GM18909 (cell line): ENCODE results near the gene RET.
"Not testable (repeated sequence)": the region's sequence is repeated elsewhere in the genome, so short reads cannot be mapped to it uniquely, and the experiment has no call there.

Source experiments
- ATAC-seq: cut with Tn5 transposase; IDR thresholded peaks from one replicate; pipeline ENCODE4 v1.9.1; 2021; ENCODE audit warnings: mild to moderate bottlenecking; ENCODE audit not compliant: unreplicated experiment, poor library complexity

RET gene

DNA sequence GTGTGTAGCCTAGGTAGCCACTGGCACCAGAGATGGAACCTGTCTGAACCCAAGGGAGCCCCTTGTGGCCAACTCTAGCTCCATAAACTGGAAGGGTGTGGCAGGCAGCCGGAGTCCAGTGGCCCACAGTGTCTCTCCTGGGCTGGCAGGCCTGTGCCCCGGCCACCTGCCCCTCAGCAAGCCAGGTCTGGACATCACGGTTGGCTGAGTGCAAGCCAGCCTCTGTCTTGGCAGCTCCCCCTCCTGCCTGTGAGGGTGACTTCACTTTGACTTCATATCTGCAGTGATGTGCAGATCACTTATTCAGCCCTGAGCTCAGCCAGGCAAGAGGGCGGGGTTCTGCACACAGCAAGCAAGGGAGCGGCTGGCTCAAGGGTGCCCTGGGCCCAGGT, 1.3 kb upstream of the RET start:
- no peak for ATAC-seq

DNA sequence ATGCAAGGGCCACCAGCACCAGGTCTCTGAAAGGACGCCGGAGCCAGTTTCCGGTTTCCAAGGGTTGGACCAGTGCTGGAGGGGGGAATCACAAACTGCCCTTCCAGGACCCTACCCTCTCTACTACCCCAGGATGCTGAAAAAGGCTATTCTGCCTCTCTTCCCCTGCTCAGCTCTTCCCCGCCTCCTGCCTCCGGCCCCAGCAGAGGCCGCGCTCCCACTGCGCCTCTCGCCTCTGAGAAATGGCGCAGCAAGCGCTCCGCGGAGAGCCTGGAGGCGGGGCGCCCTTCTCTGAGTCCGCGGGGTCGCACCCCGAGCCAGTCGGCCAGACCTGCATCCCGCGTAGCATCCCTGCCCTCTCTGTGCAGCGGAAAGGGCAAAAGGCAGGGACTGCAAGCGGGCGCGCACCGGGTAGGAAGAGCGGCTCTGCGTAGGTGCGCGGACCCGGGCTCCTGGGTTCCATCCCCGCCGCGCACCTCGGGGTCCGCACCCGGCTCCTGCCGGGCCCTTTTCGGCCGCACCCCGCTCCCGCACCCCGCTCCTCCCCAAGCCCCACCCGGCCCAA, 476 bp upstream of the RET start:
- ATAC-seq, result no peak

DNA sequence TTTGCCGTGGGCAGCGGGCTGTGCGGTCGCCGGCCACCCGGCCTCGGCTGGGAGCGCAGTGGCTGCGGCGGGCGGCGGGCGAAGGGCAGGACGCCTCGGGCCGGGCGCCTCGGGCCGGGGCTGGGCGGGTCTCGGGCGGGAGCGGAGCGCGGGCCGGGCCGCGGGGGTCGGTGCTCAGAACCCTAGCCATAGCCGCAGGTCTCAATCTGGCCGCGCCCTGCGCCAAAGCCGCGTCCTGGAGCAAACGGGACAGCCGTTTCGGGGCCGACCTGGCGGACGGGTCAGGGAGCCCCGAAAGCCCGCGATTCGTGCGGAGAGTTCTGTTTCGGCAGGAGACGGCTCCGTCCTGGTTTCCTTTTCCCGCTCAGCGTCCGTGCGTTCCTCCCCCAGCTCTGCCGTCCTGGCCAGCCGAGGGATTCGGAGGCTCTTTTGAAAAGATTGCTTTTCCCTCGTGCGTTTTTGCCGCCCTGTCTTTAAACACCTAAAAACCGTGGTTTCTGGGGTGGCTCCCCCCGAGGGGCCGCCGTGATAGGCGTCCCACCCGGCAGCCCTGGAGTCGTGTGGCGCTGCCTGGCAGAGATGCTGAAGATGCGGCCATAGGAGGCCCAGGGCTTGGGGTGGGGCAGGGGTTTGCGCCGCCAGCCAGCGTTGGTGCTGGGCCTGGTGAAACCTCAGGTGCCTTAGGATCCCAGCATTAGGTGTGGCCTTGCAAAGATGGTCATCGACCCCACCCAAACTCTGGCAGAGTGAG, 727 bp downstream of the RET start:
- no peak for ATAC-seq

DNA sequence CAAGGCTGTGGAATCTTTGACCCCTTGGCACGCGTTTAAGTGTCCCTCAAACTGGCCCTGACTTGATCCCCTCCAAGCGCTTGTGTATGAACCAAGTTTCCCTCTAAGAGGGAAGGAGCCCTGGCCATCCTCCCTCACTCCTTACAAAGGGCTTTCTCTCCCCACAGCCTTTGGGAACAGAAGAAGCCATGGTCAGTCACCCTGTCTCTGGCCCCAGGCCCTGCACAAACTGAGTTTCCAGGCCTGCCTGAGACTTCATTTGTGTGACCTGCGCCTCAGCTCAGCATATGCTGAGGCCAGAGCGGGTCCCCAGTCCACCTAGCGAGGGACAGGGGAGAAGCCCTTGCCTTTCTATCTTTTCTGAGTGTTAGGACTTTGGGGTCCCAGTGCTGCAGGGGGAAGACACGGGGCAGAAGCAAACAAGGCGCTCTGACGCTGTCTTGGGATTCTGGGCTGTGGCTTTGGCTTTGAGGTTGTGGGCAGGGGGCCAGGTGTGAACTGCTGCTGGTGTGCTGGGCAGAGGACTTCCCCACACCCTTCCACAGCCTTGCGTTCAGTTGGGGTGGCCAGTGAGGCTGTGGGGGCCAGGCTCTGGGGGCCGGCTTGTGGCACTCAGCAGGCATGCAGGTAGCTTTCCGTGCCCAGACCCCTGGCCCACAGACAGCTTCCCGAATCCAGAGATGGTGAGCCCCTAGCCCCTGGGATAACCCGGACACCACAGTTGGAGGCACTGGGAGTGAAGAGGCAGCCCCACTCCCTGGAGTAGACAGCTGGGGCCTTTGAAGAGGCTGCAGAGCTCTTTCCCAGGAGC, 1.5 kb downstream of the RET start:
- ATAC-seq, result no peak

DNA sequence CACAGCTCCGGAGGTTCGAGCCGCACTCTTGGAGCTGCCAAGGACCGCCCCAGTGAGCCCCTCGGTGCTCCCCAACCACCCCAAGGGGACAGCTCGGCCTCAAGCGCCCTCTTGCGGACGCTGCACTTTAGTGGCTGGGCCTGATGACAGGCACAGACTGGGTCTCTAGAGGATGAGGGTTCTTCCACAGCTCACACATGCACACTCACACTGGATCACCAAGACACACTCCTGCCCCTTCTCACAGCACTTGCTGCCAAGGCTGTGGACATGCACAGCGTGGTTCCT, 2.1 kb downstream of the RET start:
- ATAC-seq, result no peak

DNA sequence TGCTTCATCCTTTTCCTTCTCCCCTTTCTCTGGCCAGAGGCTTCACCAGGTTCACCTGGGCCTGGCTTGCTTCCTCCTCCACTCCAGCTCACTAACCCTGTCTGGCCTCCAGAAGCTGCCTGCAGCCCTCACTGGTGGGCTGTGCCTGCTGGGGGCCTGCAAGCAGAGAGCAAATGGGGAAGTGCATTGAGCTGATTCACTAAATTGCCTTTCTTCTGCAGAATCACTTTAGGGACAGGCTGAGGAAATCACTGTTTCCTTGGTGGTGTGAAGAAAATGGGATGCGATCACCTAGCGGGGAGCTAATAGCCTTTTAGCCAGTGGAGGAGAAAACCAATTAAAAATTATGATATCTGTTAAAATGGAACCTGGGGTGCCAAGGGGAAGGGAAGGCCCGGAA, 3.0 kb downstream of the RET start:
- ATAC-seq, result no peak

DNA sequence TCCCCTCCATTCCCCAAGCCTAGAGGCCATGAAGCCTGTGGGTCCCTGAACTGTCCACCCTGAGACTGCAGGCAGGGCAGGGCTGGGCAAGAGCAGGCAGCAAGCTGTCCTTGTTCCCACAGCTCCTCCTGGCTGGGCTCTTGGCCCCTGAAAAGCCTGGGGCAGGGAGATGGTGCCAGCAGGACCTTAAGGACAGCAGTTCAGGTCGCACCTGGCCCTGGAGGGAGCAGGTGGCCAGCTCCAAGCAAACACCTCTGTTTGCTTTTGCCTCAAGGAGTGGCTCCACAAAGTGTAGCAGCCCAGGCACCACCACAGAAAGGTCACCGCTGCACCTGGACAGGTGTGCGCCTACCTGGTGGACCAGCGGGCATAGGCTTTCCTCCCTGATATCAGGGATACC, 5.2 kb downstream of the RET start:
- ATAC-seq, result no peak

DNA sequence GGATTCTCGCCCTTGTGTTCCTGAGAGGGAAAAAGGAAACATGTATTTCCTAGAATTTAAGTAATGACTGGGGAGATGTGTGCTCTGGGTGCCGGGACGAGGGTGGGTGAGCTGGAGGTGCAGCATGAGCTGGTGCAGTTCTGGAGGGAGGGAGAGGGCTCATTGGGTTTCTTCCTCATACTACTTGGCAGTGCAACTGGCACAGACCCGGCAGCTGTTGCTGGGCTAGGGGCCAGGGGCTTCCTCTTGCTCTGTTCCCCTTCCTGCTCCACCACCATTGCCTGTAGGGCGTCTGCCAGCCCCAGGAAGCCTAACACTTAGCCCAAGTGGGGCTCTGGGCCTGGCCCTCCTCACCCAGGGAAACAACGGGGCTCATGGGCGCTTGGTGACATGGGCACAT, 5.9 kb downstream of the RET start:
- no peak for ATAC-seq

DNA sequence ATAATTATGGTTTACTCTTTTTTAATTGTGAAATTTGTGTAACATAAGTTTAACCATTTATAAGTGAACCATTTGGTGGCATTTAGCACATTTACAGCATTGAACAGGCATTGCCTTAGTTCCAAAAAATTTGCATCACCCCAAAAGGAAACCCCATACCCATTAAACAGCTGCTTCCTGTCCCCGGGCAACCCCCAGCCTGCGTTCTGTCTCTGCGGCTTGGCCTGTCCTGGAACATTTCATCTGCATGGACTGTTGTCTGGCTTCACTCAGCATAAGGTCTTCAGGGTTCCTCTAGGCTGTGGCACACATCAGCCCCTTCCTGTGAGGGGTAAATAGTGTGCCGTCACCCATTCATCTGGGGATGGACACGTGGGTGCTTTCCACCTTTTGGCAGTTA, 6.9 kb downstream of the RET start:
- ATAC-seq, result no peak

DNA sequence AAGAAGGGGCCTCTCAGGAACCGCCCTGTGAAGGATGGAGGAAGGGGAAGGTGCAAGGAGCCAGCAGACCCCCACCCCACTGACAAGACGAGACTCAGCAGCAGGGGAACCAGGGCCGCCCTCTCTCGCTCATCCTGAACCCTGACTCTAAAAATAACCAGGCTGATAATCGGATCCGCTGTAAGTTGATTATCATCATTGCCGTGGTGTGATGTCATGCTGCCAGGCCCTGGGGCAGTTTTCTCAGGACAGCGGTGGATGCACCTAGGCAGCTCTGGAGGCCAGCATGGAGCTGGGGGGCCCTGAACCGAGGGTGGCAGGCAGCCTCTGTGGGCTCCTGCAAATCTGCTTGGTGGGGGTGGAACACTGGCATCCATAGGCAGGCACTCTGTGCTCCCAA, 7.9 kb downstream of the RET start:
- ATAC-seq, result no peak

DNA sequence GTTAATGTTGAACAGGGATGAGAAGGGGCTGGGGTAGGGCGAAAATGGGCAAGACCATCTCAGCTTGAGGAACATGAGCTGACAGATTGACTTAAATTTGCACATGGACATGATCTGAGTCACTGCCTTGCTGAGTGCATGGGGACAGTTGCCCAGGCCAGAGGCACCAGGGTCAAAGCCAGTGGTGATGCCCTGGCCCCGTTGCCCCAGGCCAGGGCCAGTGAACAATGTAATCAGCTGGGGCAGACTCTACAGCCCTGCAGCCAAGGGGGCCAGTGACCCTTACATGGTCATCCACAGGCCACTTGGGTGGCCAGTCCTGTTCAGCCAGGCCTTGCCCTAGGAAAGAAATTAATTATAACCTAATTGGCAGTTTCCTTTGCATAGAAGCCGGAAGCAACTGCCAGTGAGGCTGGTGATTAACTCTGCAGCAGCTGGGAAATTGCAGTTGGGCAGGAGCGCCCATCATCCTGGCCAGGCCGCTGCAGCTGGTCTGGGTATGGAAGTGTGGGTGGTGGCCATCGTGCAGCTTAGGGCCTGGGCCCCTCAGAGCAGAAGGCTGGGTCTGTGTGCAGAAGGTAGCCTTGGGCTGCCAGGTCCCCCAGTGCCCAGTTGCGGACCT, 9.6 kb downstream of the RET start:
- ATAC-seq, result no peak

DNA sequence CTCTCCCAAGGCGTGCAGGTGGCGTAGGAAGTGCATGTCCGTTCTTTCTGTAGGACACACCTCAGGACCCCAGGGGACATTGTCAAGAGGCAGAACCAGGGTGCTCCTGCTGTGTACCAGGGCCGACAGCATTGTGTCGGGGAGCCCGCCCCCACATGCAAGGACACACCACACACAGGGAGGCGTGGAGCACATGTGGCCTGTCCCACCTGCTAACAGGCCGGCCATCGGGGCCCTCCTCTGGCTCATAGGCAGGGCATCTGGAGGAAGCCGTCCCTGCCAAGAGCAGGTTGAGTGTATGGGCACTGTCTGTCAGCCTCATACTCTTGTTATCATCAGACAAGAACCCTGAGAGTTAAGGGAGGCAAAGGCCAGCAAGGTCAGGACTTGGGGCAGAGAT, 12.7 kb downstream of the RET start:
- ATAC-seq, result no peak

DNA sequence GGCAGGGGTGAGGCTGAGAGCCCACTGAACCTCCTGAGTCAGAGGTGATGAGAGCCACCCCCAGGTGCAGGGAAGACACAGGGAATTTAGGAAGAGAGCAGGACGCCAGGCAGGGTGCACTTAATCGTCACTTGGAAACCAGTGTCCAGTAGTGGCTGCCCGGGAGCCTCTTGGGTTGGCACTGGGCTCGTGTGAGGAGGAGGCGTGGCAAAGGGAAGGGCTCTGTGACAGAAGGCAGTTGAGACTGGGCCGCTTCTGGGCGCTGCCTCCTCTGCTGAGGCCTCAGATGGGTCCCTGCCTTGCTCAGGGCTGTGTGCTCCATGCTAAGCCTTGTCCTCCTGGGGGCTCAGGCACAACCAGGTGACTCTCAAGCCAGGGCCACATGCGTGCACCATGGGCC, 13.3 kb downstream of the RET start:
- ATAC-seq, result no peak

DNA sequence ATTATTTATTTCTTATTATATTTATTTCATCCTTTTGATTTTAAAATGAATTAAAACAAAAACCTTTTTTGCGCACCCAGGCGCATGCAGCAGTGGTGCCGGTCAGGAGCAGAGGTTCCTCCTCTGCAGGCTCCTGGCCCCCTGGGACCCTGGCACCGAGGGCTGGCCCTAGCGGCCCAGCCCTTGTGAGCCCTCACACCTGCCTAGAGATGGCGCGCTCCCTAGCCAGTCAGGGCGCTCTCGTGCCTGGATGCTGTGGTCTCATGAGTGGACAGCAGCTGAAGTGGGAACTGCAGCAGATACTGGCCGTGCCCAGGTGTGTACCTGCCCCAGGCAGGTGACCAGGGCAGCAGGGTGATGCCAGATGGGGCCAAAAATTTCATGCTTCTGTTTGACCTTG, 13.8 kb downstream of the RET start:
- ATAC-seq, result no peak

DNA sequence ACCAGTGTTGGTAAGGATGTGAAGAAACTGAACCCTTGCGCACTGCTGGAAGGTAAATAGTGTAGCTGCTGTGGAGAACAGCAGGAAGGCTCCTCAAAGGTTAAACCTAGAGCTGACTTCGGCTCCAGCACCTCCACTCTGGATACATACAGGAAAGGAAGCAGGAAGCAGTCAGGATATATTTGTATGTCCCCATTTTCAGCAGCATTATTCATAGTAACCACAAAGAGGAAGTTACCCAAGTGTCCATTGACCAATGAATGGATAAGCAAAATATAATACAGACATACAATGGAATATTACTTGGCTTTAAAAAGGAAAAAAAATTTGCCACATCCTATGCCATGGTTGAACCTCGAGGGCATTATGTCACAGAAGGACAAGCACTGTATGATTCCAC, 15.0 kb downstream of the RET start:
- no peak for ATAC-seq

DNA sequence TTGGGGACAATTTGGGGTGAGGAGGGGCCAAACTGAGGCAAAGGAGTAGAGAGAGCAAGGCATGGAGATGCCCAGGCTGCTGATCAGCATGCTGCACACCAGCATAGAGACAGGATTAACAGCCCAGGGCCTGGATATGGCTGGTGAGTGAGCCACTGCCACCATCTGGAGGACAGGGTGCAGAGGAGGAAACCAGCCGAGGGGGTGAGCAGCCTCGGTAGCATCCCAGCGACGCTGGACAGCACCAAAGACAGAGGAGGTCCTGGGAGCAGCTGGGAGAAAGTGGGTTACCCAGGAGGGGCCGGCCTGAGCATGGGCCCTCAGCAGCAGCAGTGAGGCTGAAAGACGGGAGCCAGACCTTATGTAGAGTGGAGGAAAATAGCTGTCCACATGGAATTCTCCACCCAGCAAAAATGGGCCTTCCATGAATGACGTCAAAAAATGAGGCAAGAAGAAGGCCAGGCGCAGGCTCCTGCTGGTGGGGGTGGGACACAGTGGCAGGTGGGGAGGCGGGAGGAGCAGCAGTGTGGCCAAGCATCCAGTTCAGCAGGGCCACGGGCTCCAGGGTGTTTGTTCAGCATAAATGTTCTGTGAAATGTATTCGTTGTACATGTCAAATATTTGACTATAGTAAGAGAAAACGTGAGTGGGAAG, 16.7 kb downstream of the RET start:
- no peak for ATAC-seq

DNA sequence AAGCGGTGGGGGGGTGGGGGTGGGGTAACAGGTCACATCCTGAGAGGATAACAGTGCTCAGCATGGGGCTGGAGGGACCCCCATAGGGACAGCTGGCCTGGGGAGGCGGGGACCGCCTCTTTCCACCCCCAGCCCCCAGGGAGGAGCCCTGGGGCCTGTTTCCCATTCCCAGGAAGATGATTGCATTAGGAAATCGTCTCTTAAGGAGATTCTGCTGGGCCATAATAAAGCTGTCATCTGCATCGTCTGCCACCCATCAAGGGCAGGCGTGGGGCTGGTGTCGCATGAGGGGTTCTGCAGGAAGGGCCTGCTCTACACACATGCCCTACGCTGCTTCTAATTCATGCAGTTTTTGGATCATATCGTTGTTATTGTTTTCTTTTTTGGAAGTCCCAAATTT, 17.2 kb downstream of the RET start:
- ATAC-seq, result no peak

DNA sequence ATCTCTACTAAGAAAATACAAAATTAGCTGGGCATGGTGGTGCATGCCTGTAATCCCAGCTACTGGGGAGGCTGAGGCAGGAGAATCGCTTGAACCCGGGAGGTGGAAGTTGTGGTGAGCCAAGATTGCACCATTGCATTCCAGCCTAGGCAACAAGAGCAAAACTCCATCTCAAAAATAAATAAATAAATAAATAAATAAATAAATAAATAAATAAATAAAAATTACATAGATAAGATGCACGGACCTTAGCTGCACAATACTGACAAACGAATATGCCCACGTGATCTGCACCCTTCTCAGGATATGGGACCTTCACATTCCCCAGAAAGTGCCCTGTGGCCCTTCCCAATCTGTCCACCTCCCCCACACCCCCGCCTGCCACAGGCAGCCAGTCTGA, 22.5 kb downstream of the RET start:
- not testable (repeated sequence) for ATAC-seq

DNA sequence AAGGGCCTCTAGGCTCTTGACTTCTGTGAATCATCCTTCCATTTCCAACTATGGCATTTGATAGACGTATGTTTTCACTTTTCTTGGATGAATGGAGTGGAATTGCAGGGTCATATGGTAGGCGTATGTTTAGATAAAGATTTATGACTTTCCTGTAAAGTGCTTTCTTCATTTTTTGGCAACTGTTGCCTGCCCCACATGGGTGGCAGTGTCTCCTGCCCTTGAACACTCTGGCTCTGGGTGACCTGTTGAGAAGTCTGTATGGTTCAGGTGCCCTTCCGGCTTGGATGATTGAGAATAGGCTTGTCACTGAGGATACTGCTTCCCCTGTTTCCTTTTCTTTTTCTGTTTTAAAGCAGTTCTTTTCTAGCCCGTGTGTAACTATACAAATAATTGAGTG, 23.1 kb downstream of the RET start:
- no peak for ATAC-seq

DNA sequence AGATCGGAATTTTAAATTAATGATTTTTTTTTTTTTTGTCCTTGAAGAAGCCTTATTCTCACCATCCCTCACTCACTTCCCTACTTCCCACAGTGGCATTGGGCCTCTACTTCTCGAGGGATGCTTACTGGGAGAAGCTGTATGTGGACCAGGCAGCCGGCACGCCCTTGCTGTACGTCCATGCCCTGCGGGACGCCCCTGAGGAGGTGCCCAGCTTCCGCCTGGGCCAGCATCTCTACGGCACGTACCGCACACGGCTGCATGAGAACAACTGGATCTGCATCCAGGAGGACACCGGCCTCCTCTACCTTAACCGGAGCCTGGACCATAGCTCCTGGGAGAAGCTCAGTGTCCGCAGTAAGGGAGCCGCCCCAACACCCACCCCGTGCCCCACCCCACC, 23.5 kb downstream of the RET start:
- no peak for ATAC-seq
